GM15510 (cell line): Measurements from ENCODE around the gene MCCD1.

Experiments used
- POLR2A ChIP-seq: IDR thresholded peaks from 3 replicates; pipeline ENCODE4 v1.6.1; 2011; ENCODE audit warnings: borderline replicate concordance; ENCODE audit not compliant: insufficient read length; ENCODE audit errors: extremely low read depth

MCCD1 gene

DNA sequence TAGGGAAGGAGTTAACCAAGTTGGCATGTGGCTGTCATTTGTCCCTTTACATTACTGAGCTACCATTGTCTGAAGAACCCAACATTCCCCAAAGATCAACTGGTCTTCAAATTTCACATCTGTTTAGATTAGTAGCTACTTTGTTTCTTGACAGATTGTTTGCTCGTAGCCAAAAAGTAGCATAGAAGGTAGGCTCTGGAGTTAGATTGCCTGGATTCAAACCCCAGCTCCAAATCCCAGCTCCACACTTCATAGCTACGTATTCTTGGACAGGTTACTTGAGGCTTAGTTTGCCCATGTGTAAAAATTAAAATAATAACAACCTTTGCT lies 19.7 kb downstream of the MCCD1 start:
- TF ChIP-seq POLR2A = no peak

DNA sequence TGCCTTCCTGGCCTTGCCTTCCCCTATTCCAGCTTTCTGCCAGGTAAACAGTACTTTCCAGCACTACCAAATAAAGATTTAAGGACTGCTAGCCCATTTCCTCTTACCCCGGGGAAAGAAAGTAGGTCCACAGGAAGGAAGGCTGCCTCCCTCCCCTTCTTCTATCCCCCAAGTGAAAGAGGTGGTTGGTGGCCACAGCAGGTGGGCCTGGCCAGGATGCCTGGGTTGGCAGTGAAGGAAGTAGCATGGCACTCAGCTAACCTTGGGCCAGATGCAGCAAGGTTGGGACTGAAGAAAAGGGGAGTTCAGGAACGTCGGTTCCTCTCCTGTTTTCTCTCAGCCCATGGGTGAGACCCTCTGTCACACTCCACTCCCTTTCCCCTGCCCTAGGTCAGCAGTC lies 27.5 kb downstream of the MCCD1 start:
- TF ChIP-seq POLR2A = no peak

DNA sequence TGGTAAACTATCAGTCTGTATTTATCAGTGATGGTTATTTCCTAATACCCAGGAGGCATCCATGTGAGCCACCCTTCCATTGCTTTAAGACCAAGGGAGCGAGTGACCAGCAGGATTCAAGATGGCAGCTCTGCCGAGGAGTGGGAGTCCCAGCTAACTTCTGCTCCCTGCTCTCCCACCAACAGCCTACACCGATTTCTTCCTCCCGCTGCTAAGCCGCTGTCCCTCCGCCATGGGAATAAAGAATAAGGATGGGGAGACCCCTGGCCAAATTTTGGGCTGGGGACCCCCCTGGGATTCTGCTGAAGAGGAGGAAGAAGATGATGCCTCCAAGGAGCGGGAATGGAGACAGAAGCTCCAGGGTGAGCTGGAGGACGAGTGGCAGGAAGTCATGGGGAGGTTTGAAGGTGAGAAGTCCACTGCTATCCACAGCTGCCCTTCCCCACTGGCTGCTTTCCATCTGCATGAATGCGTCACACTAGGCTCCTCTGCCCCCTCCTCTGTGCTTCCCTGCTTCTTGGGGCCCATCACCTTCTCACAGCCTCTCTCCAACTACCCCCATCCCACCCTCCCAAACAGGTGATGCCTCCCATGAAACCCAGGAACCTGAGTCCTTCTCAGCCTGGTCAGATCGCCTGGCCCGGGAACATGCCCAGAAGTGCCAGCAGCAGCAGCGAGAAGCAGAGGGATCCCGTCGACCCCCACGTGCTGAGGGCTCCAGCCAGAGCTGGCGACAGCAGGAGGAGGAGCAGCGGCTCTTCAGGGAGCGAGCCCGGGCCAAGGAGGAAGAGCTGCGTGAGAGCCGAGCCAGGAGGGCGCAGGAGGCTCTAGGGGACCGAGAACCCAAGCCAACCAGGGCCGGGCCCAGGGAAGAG lies 28.9 kb downstream of the MCCD1 start:
- no peak for TF ChIP-seq POLR2A

GRCh38 chr6:31558318-31558625 lies 29.5 kb downstream of the MCCD1 start:
- TF ChIP-seq POLR2A = no peak

DNA sequence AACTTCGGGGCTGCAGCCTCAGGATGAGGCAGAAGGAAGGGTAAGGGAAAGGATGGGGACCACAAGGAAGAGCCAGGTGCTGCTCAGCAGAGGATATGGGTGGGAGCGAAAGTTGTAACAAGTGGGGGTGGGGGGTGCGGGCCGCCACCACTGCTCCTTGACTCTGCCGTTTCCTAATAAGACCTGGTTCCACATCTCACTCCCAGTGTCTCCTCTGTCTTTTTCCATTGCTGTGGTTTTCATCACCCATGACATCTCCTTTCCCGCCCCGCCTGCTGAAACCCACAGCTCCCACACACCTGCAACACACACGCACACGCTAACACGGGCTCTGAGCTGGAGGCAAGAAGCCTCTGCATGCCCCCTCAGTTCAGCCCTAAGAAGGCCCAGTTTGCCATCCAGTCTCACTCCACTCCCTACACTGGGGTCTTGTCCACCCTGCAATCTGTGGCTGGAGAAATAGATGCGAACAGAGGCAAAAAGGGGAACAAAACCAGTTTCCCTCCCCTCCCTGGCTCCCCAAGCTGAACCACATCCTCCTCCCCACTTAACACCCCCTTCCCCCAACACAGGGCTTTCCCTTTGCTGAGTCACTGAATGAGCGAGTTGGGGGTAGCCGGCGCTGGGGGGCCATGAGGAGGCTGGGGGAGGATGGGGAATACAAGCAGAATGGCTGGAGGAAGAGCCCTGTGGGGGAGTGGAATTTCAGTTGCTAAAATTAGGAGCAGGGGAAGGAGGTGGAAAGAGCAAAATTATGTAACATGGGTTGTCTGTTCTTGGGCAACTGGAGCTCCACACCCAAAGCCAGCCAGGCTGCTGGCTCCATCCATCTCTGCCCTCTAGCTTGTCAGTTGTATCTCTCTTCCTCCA lies 30.1 kb downstream of the MCCD1 start:
- TF ChIP-seq POLR2A = no peak

DNA sequence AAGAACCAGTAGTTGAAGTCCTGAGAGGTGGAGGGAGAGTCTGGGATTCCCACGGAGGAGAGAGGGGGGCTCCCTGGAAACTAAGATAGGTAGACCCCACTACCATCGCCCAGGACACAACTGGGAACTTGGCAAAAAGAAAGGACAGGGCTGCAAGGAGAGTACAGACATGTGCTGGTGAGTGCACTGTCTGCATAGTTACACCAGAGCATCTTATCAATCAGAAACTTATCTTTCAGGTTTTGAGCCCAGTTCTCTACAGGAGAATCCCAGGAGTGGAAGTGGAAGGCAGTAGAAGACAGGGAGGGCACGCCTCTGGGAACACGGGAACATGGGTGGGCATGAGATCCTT lies 30.8 kb downstream of the MCCD1 start:
- no peak for TF ChIP-seq POLR2A

- no peak for TF ChIP-seq POLR2A
These were observed 31.4 kb downstream of the MCCD1 start for GRCh38 chr6:31559958-31560696.

- no peak for TF ChIP-seq POLR2A
These were observed 31.9 kb downstream of the MCCD1 start for GRCh38 chr6:31560697-31561058.

GRCh38 chr6:31567531-31568370 lies 39.0 kb downstream of the MCCD1 start:
- peak; percentile 30 for TF ChIP-seq POLR2A

GRCh38 chr6:31568537-31568961 lies 39.8 kb downstream of the MCCD1 start:
- no peak for TF ChIP-seq POLR2A

GRCh38 chr6:31569861-31570536 lies 41.2 kb downstream of the MCCD1 start:
- TF ChIP-seq POLR2A = no peak

DNA sequence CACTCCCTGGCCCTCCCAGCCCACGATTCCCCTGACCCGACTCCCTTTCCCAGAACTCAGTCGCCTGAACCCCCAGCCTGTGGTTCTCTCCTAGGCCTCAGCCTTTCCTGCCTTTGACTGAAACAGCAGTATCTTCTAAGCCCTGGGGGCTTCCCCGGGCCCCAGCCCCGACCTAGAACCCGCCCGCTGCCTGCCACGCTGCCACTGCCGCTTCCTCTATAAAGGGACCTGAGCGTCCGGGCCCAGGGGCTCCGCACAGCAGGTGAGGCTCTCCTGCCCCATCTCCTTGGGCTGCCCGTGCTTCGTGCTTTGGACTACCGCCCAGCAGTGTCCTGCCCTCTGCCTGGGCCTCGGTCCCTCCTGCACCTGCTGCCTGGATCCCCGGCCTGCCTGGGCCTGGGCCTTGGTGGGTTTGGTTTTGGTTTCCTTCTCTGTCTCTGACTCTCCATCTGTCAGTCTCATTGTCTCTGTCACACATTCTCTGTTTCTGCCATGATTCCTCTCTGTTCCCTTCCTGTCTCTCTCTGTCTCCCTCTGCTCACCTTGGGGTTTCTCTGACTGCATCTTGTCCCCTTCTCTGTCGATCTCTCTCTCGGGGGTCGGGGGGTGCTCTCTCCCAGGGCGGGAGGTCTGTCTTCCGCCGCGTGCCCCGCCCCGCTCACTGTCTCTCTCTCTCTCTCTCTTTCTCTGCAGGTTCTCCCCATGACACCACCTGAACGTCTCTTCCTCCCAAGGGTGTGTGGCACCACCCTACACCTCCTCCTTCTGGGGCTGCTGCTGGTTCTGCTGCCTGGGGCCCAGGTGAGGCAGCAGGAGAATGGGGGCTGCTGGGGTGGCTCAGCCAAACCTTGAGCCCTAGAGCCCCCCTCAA lies 43.5 kb downstream of the MCCD1 start, which contains the start of gene LTA:
Gene LTA, plus strand, starts transcription at position 249 of the 871 bp plus-strand sequence. Its CDS starts 454 bp downstream, at position 703.
- peak; percentile 86 for TF ChIP-seq POLR2A
